Smooth muscle cell (in vitro differentiated cells): Measurements from ENCODE around the gene FBF1. TPM values are rescaled to one million over a fixed set of nuclear protein-coding genes. Genes with fewer than 3 reads are reported as not detected.

Experiments
- DNase-seq: peaks from one replicate; lab custom pipeline; 2025; ENCODE audit not compliant: unreplicated experiment; lab: John Stamatoyannopoulos, UW
- H2AFZ ChIP-seq: fragments of 200-600 bp; sonication (generic); 2 replicates; pipeline ENCODE4 v1.6.0; 2016; ENCODE audit warnings: antibody characterized with exemption, low read depth, mild to moderate bottlenecking
- H3F3A ChIP-seq: fragments of 200-600 bp; sonication (generic); 2 replicates; pipeline ENCODE4 v1.6.0; 2017; ENCODE audit warnings: antibody characterized with exemption, low read depth
- H3K27ac ChIP-seq: fragments of 200-600 bp; sonication (generic); 2 replicates; pipeline ENCODE4 v1.5.1; 2016; ENCODE audit warnings: low read depth, mild to moderate bottlenecking
- H3K27me3 ChIP-seq: fragments of 200-600 bp; sonication (generic); 2 replicates; pipeline ENCODE4 v1.6.1; 2016; ENCODE audit warnings: low read depth, mild to moderate bottlenecking
- H3K36me3 ChIP-seq: fragments of 200-600 bp; sonication (generic); 2 replicates; pipeline ENCODE4 v1.5.1; 2016; ENCODE audit warnings: low read depth
- H3K4me1 ChIP-seq: fragments of 200-600 bp; sonication (generic); 2 replicates; pipeline ENCODE4 v1.5.1; 2016; ENCODE audit warnings: low read depth
- H3K4me2 ChIP-seq: fragments of 200-600 bp; sonication (generic); 2 replicates; pipeline ENCODE4 v1.6.0; 2016; ENCODE audit warnings: mild to moderate bottlenecking
- H3K4me3 ChIP-seq: fragments of 200-600 bp; sonication (generic); 2 replicates; pipeline ENCODE4 v1.5.1; 2016; ENCODE audit warnings: mild to moderate bottlenecking
- H3K79me2 ChIP-seq: fragments of 200-600 bp; sonication (generic); 2 replicates; pipeline ENCODE4 v1.6.0; 2016; ENCODE audit warnings: low read depth, mild to moderate bottlenecking
- H3K9ac ChIP-seq: fragments of 200-600 bp; sonication (generic); 2 replicates; pipeline ENCODE4 v1.6.0; 2016; ENCODE audit warnings: low read depth
- H3K9me3 ChIP-seq: fragments of 200-600 bp; sonication (generic); replicated peaks from 2 replicates; pipeline ENCODE4 v1.5.1; 2016; ENCODE audit warnings: low read depth
- H4K20me1 ChIP-seq: fragments of 200-600 bp; sonication (generic); 2 replicates; pipeline ENCODE4 v1.6.0; 2016; ENCODE audit warnings: low read depth
- CTCF ChIP-seq: fragments of 200-600 bp; sonication (generic); IDR thresholded peaks from 2 replicates; pipeline ENCODE4 v1.5.1; 2017; ENCODE audit warnings: borderline replicate concordance, mild to moderate bottlenecking, antibody characterized with exemption; ENCODE audit not compliant: insufficient read depth, poor library complexity, severe bottlenecking
- WGBS: methylation state at CpG from one replicate; pipeline ENCODE4 v1.1.7; 2016; ENCODE audit warnings: low lambda C conversion rate; 5-methylcytosine and 5-hydroxymethylcytosine counted together
- polyA plus RNA-seq: library from polyadenylated mRNA; unstranded; fragments of >200 nt; fragmentation: Nextera tagmentation; extraction: Ambion mirVana; gene quantifications from 2 replicates; pipeline ENCODE4 v1.2.1, GENCODE V29; 2016
- total RNA-seq: library from RNA; depleted of rRNA; stranded (reverse); fragments of >200 nt; gene quantifications from 2 replicates; pipeline ENCODE4 v1.2.3, GENCODE V29; 2014

Gene FBF1
- total and polyA plus RNA-seq, 2 experiments from 2014 or later: 4.6 to 8.4 TPM

GRCh38 chr17:75898791-75899190 is 42.1 kb downstream of the FBF1 start:
- WGBS: 100% methylated on average over 12 of the region's 16 CpGs
- H3F3A ChIP-seq: peaks cover 12% of the 10 kb centered on the region

GRCh38 chr17:75898065-75898464 is 42.8 kb downstream of the FBF1 start:
- WGBS: 96% methylated on average over 8 of the region's 8 CpGs
- Histone ChIP-seq H3K9me3 (no peaks in the 10 kb centered on the region), H4K20me1 (peaks cover under 1% of the 10 kb centered on the region), H3K79me2 (peaks cover 9% of the 10 kb centered on the region), H3F3A (peaks cover 12% of the 10 kb centered on the region), H3K36me3 (no peaks in the 10 kb centered on the region), H3K27me3 (no peaks in the 10 kb centered on the region), H3K9ac (no peak overlapping the region), H3K4me3 (no peak overlapping the region), H3K27ac (no peak overlapping the region), H3K4me1 (peaks cover 13% of the 10 kb centered on the region), H2AFZ (no peak overlapping the region), H3K4me2 (no peak overlapping the region)
- TF ChIP-seq CTCF: no peak
- no peak for DNase-seq

More at GRCh38 chr17:75898791-75899190, 42.1 kb downstream of the FBF1 start:
- Histone ChIP-seq H3K4me3 (no peak overlapping the region), H3K27me3 (no peaks in the 10 kb centered on the region), H3K4me1 (peaks cover 18% of the 10 kb centered on the region), H3K4me2 (no peak overlapping the region), H4K20me1 (no peaks in the 10 kb centered on the region), H3K27ac (no peak overlapping the region), H3K9ac (no peak overlapping the region), H3K9me3 (no peaks in the 10 kb centered on the region), H2AFZ (no peak overlapping the region), H3K79me2 (peaks cover 9% of the 10 kb centered on the region), H3K36me3 (no peaks in the 10 kb centered on the region)
- TF ChIP-seq CTCF: no peak
- no peak for DNase-seq

GRCh38 chr17:75897160-75898019 is 43.5 kb downstream of the FBF1 start:
- H3K36me3 ChIP-seq: no peaks in the 10 kb centered on the region
- H3F3A ChIP-seq: peaks cover 12% of the 10 kb centered on the region
- H3K4me1 ChIP-seq: peaks cover 13% of the 10 kb centered on the region
- H3K9me3 ChIP-seq: no peaks in the 10 kb centered on the region
- peak overlapping the region; percentile 80 for H3K4me2 ChIP-seq
- WGBS: 53% methylated on average over 34 of the region's 37 CpGs
- H3K27me3 ChIP-seq: no peaks in the 10 kb centered on the region
- TF ChIP-seq CTCF: no peak
- peak overlapping the region; percentile 20 for H3K27ac ChIP-seq
- H4K20me1 ChIP-seq: peaks cover 5% of the 10 kb centered on the region
- peaks cover 9% of the 10 kb centered on the region for H3K79me2 ChIP-seq
- H3K9ac ChIP-seq: no peak overlapping the region
- H2AFZ ChIP-seq: no peak overlapping the region
- no peak for DNase-seq
- H3K4me3 ChIP-seq: peak overlapping the region; percentile 77
